Sigmoid colon (tissue), 4 donors: Measurements from ENCODE around the gene ZFYVE26.

ENCODE experiments used
- EP300 ChIP-seq, 4 donors: sonication (generic); formaldehyde crosslinking; IDR thresholded peaks; one replicate each; pipeline ENCODE4 v1.6.1; 2017; ENCODE audit warnings: antibody characterized with exemption in 4 of 4
- POLR2A ChIP-seq, 2 donors: fragments of 450-650 bp; IDR thresholded peaks; one replicate each; pipeline ENCODE4 v1.6.1; 2016; ENCODE audit warnings: antibody characterized with exemption in 2 of 2, mild to moderate bottlenecking in 2 of 2, moderate library complexity in 2 of 2
- POLR2AphosphoS5 ChIP-seq, 4 donors: sonication (generic); formaldehyde crosslinking; IDR thresholded peaks; one replicate each; pipeline ENCODE4 v1.6.1; 2017; ENCODE audit warnings: antibody characterized with exemption in 4 of 4
- TF ChIP-seq, protein P1 (sequence below), 4 experiments: fragments of 450-650 bp in 3 of 4; fragments of 200-600 bp in 1 of 4; IDR thresholded peaks; one replicate each; pipeline ENCODE4 v1.5.1; 2016 to 2019; ENCODE audit warnings: antibody characterized with exemption in 4 of 4, mild to moderate bottlenecking in 3 of 4, moderate library complexity in 2 of 4

DNA sequence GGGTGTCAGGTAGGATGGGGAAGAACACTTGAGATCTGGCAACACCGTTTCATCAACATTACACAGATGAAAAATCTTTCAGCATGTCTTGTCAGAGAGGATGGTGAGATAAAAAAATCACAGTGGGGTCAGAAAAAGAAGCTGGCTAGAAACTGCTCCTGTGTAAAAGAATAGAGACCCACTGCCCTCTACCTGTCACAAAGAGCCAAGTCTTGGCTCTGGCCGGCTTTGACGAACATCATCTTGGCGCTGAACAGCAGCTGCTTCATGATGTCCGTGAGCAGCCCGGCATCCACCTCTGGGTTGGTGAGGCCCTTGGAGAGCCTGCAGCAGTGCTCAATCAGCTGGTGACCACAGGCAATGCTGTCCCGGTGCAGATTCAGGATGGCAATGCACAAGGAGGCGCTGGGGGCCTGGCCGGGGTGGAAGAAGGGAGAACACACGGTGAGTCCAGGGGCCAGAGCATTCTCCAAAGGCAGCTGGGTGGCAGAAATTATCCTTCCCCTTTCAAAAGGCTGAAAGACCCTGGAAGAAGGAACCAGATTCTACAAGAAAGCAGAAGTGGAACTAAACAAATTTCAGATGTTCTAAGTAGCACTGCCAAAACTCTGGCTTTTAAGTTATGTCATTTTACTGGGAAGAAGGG, 50.2 kb downstream of the ZFYVE26 start:
- TF ChIP-seq, protein P1, sequence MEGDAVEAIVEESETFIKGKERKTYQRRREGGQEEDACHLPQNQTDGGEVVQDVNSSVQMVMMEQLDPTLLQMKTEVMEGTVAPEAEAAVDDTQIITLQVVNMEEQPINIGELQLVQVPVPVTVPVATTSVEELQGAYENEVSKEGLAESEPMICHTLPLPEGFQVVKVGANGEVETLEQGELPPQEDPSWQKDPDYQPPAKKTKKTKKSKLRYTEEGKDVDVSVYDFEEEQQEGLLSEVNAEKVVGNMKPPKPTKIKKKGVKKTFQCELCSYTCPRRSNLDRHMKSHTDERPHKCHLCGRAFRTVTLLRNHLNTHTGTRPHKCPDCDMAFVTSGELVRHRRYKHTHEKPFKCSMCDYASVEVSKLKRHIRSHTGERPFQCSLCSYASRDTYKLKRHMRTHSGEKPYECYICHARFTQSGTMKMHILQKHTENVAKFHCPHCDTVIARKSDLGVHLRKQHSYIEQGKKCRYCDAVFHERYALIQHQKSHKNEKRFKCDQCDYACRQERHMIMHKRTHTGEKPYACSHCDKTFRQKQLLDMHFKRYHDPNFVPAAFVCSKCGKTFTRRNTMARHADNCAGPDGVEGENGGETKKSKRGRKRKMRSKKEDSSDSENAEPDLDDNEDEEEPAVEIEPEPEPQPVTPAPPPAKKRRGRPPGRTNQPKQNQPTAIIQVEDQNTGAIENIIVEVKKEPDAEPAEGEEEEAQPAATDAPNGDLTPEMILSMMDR (IDR thresholded peaks at IDR 0.05): no peak
- TF ChIP-seq EP300 (IDR thresholded peaks at IDR 0.05) (no peak), POLR2AphosphoS5 (IDR thresholded peaks at IDR 0.05) (no peak), POLR2A (IDR thresholded peaks at IDR 0.05) (no peak)
